A549 (cell line): ENCODE measurements around the gene RTP2. TPM values are rescaled to one million over a fixed set of nuclear protein-coding genes. Genes with fewer than 3 reads are reported as not detected.

Experiments
- ATAC-seq, 2 experiments: fragments of 200-7000 bp in 1 of 2; fragments of >200 bp in 1 of 2; cut with Nextera tagmentation in 1 of 2; cut with Tn5 transposase in 1 of 2; 3 replicates each; pipeline versions ENCODE4 v1.8.0 to v1.9.1; 2018 to 2020; ENCODE audit warnings: mild to moderate bottlenecking in 1 of 2, moderate library complexity in 1 of 2
- CTCF ChIA-PET: fragments of 300-600 bp; sonication (Branson Sonifier 250); formaldehyde crosslinking; extraction: SDS; loops from one replicate; lab custom pipeline; 2021; ENCODE audit warnings: antibody characterized with exemption, inconsistent platforms; lab: Yijun Ruan, JAX
- POLR2A ChIA-PET: fragments of 350-600 bp; formaldehyde crosslinking; extraction: SDS; loops from one replicate; lab custom pipeline; 2021; ENCODE audit warnings: antibody characterized with exemption, inconsistent platforms; lab: Yijun Ruan, JAX
- DNase-seq, 2 experiments: peaks; one replicate each; pipeline versions ENCODE4 v3.0.0 to v3.0.0-alpha.2; 2011 to 2016; ENCODE audit warnings: low read depth in 1 of 2, low spot score in 1 of 2
- FAIRE-seq: peaks from 2 replicates; lab custom pipeline; 2011; peaks lifted over from hg19 to GRCh38; lab: Jason Lieb, UNC
- H3K27ac ChIP-seq, 2 experiments: fragments of >200 bp; sonication (Bioruptor Twin); formaldehyde crosslinking; 3 replicates each; pipeline ENCODE4 v1.5.1; 2016 to 2017
- H3K4me1 ChIP-seq: fragments of >200 bp; sonication (Bioruptor Twin); formaldehyde crosslinking; 3 replicates; pipeline ENCODE4 v1.6.1; 2016
- H3K4me2 ChIP-seq: fragments of >200 bp; sonication (Bioruptor Twin); formaldehyde crosslinking; 3 replicates; pipeline ENCODE4 v1.6.1; 2016
- H3K4me3 ChIP-seq: fragments of >200 bp; sonication (Bioruptor Twin); formaldehyde crosslinking; 3 replicates; pipeline ENCODE4 v1.5.1; 2016
- H3K9me3 ChIP-seq: fragments of >200 bp; sonication (Bioruptor Twin); formaldehyde crosslinking; 3 replicates; pipeline ENCODE4 v1.6.1; 2016
- CBX2 ChIP-seq: fragments of 200-600 bp; sonication (generic); IDR thresholded peaks from 2 replicates; pipeline ENCODE4 v1.6.1; 2016; ENCODE audit warnings: low read depth, mild to moderate bottlenecking, borderline replicate concordance
- EHMT2 ChIP-seq: fragments of 200-600 bp; sonication (generic); IDR thresholded peaks from 2 replicates; pipeline ENCODE4 v1.6.1; 2016; ENCODE audit warnings: antibody characterized with exemption, low read depth, mild to moderate bottlenecking, moderate library complexity
- FOSL2 ChIP-seq, 2 experiments: fragments of 450-650 bp in 1 of 2; fragments of >200 bp in 1 of 2; sonication (Bioruptor Twin) in 1 of 2; formaldehyde crosslinking; IDR thresholded peaks; 2 replicates each; pipeline versions ENCODE4 v1.5.0 to v1.6.1; 2016 to 2020; ENCODE audit warnings: mild to moderate bottlenecking in 1 of 2, moderate library complexity in 1 of 2
- GATA3 ChIP-seq: IDR thresholded peaks from 2 replicates; pipeline ENCODE4 v1.6.1; 2012; ENCODE audit warnings: borderline replicate concordance
- HDAC2 ChIP-seq: fragments of 200-600 bp; sonication (generic); IDR thresholded peaks from 2 replicates; pipeline ENCODE4 v1.6.1; 2016
- HEYL ChIP-seq: fragments of 250-450 bp; sonication (Bioruptor Pico); IDR thresholded peaks from 2 replicates; pipeline ENCODE4 v1.8.0; 2021; ENCODE audit warnings: mild to moderate bottlenecking, moderate library complexity
- HOXB13 ChIP-seq: fragments of 250-450 bp; sonication (Bioruptor Pico); IDR thresholded peaks from 2 replicates; pipeline ENCODE4 v1.5.0; 2020; ENCODE audit warnings: low read depth, mild to moderate bottlenecking, moderate library complexity
- HOXB5 ChIP-seq: fragments of 250-450 bp; sonication (Bioruptor Pico); IDR thresholded peaks from 2 replicates; pipeline ENCODE4 v1.5.0; 2020; ENCODE audit warnings: mild to moderate bottlenecking, moderate library complexity
- KDM1A ChIP-seq: fragments of 200-600 bp; sonication (generic); IDR thresholded peaks from 2 replicates; pipeline ENCODE4 v1.6.1; 2016; ENCODE audit warnings: low read depth, mild to moderate bottlenecking
- NPAS2 ChIP-seq: fragments of 250-450 bp; sonication (Bioruptor Pico); IDR thresholded peaks from 2 replicates; pipeline ENCODE4 v1.8.0; 2022; ENCODE audit warnings: mild to moderate bottlenecking, moderate library complexity, borderline replicate concordance
- NR3C1 ChIP-seq: fragments of >200 bp; sonication (Bioruptor Twin); formaldehyde crosslinking; IDR thresholded peaks from 3 replicates; pipeline ENCODE4 v1.6.1; 2017
- RAD21 ChIP-seq, 2 experiments: fragments of >200 bp in 1 of 2; sonication (Bioruptor Twin) in 1 of 2; formaldehyde crosslinking in 1 of 2; IDR thresholded peaks in 1 of 2; conservative IDR thresholded peaks in 1 of 2; 2 replicates in 1 of 2; 3 replicates in 1 of 2; pipeline ENCODE4 v1.6.1; 2012 to 2018; ENCODE audit warnings: inconsistent platforms in 1 of 2
- RFX5 ChIP-seq: fragments of 450-650 bp; IDR thresholded peaks from 2 replicates; pipeline ENCODE4 v1.7.1; 2014; ENCODE audit warnings: antibody characterized with exemption, mild to moderate bottlenecking, moderate library complexity
- SMC3 ChIP-seq: fragments of >200 bp; sonication (Bioruptor Twin); formaldehyde crosslinking; IDR thresholded peaks from 3 replicates; pipeline ENCODE4 v1.6.1; 2018; ENCODE audit warnings: inconsistent platforms
- SREBF2 ChIP-seq: fragments of 450-650 bp; IDR thresholded peaks from 2 replicates; pipeline ENCODE4 v1.6.1; 2014; ENCODE audit warnings: mild to moderate bottlenecking, moderate library complexity
- ZFP36 ChIP-seq: fragments of 450-650 bp; IDR thresholded peaks from 2 replicates; pipeline ENCODE4 v1.6.1; 2014; ENCODE audit warnings: borderline replicate concordance; ENCODE audit not compliant: partially characterized antibody
- WGBS: methylation state at CpG from one replicate; pipeline ENCODE4 v1.1.6; 2017; ENCODE audit errors: missing lambda C conversion rate; 5-methylcytosine and 5-hydroxymethylcytosine counted together
- polyA plus RNA-seq, 4 experiments: library from polyadenylated mRNA; depleted of rRNA in 3 of 4; stranded (reverse); fragments of >200 nt; fragmentation: RNase III in 1 of 4; extraction: RNeasy Plus Mini Kit Qiagen cat#74134 plus additional on column Dnase treatment in 1 of 4; gene quantifications; 2 replicates in 3 of 4; 3 replicates in 1 of 4; pipeline ENCODE4 v1.2.3, GENCODE V29; 2011 to 2017
- TF ChIP-seq, protein P1 (sequence below): fragments of >200 bp; sonication (Bioruptor Twin); formaldehyde crosslinking; IDR thresholded peaks from 3 replicates; pipeline ENCODE4 v1.5.1; 2016
- TF ChIP-seq, protein P2 (sequence below): IDR thresholded peaks from 2 replicates; pipeline ENCODE4 v1.6.1; 2012
- TF ChIP-seq, protein P3 (sequence below): fragments of 250-450 bp; sonication (Bioruptor Pico); IDR thresholded peaks from 2 replicates; pipeline ENCODE4 v1.5.0; 2020; ENCODE audit warnings: low read depth, mild to moderate bottlenecking, moderate library complexity
- TF ChIP-seq, protein P4 (sequence below): fragments of 450-650 bp; IDR thresholded peaks from 2 replicates; pipeline ENCODE4 v1.6.1; 2014; ENCODE audit warnings: antibody characterized with exemption
- TF ChIP-seq, protein P5 (sequence below): IDR thresholded peaks from 2 replicates; pipeline ENCODE4 v1.6.1; 2012; ENCODE audit warnings: low read depth, borderline replicate concordance

Gene RTP2
- polyA plus RNA-seq, 2 of the 4 experiments (the other 2 are of a cell fraction) = not detected

GRCh38 chr3:187717572-187717971 lies 15.2 kb upstream of the RTP2 start:
- Histone ChIP-seq H3K4me3 (no peak overlapping the region), H3K4me2 (no peak overlapping the region), H3K4me1 (no peaks in the 10 kb centered on the region), H3K9me3 (no peaks in the 10 kb centered on the region), H3K27ac (no peak overlapping the region)
- no peak for ATAC-seq
- TF ChIP-seq NPAS2 (no peak), SMC3 (no peak), CBX2 (no peak)
- CTCF ChIA-PET = interaction anchor here (1.0 to 5.8 kb wide), 5 partner anchors 8 to 399 kb away, joined by 3 to 67 read pairs (median 3); no protein-coding TSS in a partner anchor
- no peak for DNase-seq
- POLR2A ChIA-PET = no interaction called here
- FAIRE-seq = no peak
- 23% methylated on average over 1 of the region's 1 CpG for WGBS

DNA sequence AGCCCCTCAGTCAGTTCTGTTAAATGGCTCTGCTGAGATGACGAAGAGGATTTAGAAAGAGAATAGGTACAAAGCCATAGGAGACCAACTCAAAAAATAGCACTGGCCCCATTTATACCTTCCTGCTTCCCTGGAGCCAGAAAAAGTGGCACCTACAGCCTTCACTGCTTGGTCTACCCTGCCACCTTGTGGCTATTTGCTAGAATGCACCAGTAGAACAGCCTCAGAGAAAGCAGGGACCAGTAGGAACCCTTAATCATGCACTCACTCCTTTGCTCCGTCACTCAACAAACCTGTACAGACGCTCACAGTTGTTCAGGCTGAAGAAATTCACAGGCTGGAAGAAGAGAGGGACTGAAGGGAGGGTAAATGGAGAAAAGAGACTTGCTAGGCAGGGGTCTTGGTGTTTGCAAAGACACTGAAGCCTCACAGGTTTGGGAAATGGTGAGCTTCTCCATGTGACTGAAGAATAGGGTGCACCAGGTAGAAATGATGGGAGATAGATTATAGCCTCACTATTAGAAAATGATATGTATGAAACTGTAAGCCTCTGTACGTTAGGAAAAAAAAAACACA lies 12.1 kb upstream of the RTP2 start:
- FAIRE-seq (no peak), ATAC-seq (peak; percentile 91 to 94), DNase-seq (peak; percentile 59 to 65)
- H3K4me3 ChIP-seq = no peak overlapping the region
- no peak for TF ChIP-seq HOXB13 (CRISPR knock-in tag)
- TF ChIP-seq, protein P1, sequence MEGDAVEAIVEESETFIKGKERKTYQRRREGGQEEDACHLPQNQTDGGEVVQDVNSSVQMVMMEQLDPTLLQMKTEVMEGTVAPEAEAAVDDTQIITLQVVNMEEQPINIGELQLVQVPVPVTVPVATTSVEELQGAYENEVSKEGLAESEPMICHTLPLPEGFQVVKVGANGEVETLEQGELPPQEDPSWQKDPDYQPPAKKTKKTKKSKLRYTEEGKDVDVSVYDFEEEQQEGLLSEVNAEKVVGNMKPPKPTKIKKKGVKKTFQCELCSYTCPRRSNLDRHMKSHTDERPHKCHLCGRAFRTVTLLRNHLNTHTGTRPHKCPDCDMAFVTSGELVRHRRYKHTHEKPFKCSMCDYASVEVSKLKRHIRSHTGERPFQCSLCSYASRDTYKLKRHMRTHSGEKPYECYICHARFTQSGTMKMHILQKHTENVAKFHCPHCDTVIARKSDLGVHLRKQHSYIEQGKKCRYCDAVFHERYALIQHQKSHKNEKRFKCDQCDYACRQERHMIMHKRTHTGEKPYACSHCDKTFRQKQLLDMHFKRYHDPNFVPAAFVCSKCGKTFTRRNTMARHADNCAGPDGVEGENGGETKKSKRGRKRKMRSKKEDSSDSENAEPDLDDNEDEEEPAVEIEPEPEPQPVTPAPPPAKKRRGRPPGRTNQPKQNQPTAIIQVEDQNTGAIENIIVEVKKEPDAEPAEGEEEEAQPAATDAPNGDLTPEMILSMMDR = peak; percentile 71
- peak; percentile 85 to 91 for TF ChIP-seq RAD21 (conservative IDR thresholded peaks at IDR 0.05 in 1 of 2, IDR thresholded peaks at IDR 0.05 in 1 of 2)
- TF ChIP-seq SMC3 = peak; percentile 69
- ChIA-PET CTCF (interaction anchor here (0.6 to 5.8 kb wide), 19 partner anchors 9 to 1096 kb away, joined by 3 to 67 read pairs (median 5); partner anchors contain the start of genes RPL39L and RTP2), POLR2A (no interaction called here)
- no peaks in the 10 kb centered on the region for H3K9me3 ChIP-seq
- WGBS = 7% methylated on average over 4 of the region's 4 CpGs
- H3K4me2 ChIP-seq = no peak overlapping the region
- no peak overlapping the region for H3K27ac ChIP-seq
- H3K4me1 ChIP-seq = no peaks in the 10 kb centered on the region

DNA sequence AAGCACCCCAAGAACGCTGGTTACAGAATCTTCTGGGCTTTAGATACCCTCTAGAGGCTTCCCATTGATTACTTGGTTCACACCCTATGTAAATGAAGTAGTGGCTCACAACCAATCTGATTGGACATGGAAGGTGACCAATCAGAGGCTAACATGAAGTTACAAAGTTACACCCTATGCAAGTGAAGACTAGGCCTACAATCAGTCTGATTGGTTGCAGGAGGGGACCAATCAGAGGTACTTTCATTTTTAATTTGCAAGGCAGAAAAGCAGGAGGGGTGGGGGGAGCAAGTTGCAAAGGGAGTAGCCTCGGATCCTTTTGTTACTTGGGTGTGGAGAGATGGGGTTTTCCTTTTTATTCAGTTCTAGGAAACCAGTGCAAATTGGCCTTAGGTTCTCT lies 11.1 kb upstream of the RTP2 start:
- CTCF ChIA-PET = interaction anchor here (0.6 to 5.8 kb wide), 10 partner anchors 8 to 1095 kb away, joined by 3 to 67 read pairs (median 14); partner anchors contain the start of gene RTP2
- Histone ChIP-seq H3K4me3 (no peak overlapping the region), H3K27ac (no peak overlapping the region), H3K4me1 (no peaks in the 10 kb centered on the region), H3K4me2 (no peak overlapping the region), H3K9me3 (no peaks in the 10 kb centered on the region)
- DNase-seq (peak in 1 of 2 experiments; percentile 41), ATAC-seq (peak in 1 of 2 experiments; percentile 49; a peak in 3 of 6 replicates), FAIRE-seq (no peak)
- no peak for TF ChIP-seq FOSL2 (IDR thresholded peaks at IDR 0.05)
- TF ChIP-seq FOSL2 (CRISPR knock-in tag; IDR thresholded peaks at IDR 0.05) = no peak
- TF ChIP-seq GATA3 = no peak
- TF ChIP-seq, protein P2, sequence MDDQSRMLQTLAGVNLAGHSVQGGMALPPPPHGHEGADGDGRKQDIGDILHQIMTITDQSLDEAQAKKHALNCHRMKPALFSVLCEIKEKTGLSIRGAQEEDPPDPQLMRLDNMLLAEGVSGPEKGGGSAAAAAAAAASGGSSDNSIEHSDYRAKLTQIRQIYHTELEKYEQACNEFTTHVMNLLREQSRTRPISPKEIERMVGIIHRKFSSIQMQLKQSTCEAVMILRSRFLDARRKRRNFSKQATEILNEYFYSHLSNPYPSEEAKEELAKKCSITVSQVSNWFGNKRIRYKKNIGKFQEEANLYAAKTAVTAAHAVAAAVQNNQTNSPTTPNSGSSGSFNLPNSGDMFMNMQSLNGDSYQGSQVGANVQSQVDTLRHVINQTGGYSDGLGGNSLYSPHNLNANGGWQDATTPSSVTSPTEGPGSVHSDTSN = no peak
- TF ChIP-seq RAD21 (conservative IDR thresholded peaks at IDR 0.05 in 1 of 2, IDR thresholded peaks at IDR 0.05 in 1 of 2) = no peak
- TF ChIP-seq, protein P3, sequence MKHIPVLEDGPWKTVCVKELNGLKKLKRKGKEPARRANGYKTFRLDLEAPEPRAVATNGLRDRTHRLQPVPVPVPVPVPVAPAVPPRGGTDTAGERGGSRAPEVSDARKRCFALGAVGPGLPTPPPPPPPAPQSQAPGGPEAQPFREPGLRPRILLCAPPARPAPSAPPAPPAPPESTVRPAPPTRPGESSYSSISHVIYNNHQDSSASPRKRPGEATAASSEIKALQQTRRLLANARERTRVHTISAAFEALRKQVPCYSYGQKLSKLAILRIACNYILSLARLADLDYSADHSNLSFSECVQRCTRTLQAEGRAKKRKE = no peak
- no peak for TF ChIP-seq HEYL
- TF ChIP-seq, protein P4, sequence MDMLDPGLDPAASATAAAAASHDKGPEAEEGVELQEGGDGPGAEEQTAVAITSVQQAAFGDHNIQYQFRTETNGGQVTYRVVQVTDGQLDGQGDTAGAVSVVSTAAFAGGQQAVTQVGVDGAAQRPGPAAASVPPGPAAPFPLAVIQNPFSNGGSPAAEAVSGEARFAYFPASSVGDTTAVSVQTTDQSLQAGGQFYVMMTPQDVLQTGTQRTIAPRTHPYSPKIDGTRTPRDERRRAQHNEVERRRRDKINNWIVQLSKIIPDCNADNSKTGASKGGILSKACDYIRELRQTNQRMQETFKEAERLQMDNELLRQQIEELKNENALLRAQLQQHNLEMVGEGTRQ = no peak
- no peak for TF ChIP-seq SMC3
- TF ChIP-seq, protein P5, sequence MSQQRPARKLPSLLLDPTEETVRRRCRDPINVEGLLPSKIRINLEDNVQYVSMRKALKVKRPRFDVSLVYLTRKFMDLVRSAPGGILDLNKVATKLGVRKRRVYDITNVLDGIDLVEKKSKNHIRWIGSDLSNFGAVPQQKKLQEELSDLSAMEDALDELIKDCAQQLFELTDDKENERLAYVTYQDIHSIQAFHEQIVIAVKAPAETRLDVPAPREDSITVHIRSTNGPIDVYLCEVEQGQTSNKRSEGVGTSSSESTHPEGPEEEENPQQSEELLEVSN = no peak
- TF ChIP-seq EHMT2 = no peak
- TF ChIP-seq ZFP36 = no peak
- TF ChIP-seq, protein P1 = no peak
- TF ChIP-seq NR3C1 = no peak
- no peak for TF ChIP-seq CBX2
- no peak for TF ChIP-seq RFX5
- no peak for TF ChIP-seq SREBF2
- no peak for TF ChIP-seq HOXB5 (CRISPR knock-in tag)
- TF ChIP-seq HDAC2 = no peak
- no peak for TF ChIP-seq KDM1A
- POLR2A ChIA-PET = no interaction called here
- 53% methylated on average over 2 of the region's 2 CpGs for WGBS
